GM12873 (cell line): Measurements from ENCODE around the gene STAU1.

Source experiments
- TF ChIP-seq, protein P1 (sequence below): IDR thresholded peaks from 2 replicates; pipeline ENCODE4 v1.5.1; 2012; ENCODE audit warnings: low read depth, mild to moderate bottlenecking, moderate library complexity, low read length, control low read depth; ENCODE audit not compliant: insufficient read depth; ENCODE audit errors: missing control alignments

Gene STAU1

DNA sequence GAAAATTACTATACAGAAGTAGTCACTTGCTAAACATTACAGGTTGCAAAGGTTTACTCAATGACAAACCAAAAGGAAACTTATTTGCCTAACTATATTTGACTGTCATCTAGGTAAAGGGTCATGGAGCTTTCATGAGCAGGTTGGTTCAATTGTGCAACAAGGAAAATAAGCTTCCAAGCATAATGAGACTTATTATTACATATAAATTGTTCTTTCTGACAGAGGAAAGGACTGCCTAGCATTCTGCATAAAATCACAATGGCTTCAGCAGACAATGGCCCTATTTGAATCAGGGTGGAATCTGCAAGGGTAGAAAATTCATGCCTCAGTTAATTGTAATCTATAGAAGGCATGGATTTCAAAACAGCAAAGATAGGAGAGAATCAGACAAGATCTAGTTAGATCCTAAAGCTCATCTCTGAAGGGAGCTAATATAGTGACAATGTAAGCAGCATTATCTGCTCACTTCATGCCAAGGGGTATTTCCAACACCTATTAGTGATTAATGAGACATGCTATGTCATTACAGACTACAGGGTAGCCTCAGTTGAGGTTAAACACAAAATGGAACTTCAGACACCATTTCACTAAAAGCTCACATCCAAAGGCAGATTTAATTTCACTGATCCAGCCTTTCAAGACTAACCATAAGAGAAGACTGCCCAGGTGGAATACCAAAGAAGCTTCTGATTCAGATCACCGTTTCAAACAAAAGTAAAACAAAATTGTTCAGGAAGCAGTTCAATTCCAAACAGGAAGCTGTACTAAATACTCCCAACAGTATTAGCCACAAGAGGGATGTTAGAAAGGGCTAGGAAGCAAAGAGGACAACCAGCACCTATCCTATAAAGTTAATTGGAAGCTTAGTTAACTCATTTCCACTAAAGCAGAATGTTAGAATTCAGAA is 8.5 kb downstream of the STAU1 start:
- TF ChIP-seq, protein P1, sequence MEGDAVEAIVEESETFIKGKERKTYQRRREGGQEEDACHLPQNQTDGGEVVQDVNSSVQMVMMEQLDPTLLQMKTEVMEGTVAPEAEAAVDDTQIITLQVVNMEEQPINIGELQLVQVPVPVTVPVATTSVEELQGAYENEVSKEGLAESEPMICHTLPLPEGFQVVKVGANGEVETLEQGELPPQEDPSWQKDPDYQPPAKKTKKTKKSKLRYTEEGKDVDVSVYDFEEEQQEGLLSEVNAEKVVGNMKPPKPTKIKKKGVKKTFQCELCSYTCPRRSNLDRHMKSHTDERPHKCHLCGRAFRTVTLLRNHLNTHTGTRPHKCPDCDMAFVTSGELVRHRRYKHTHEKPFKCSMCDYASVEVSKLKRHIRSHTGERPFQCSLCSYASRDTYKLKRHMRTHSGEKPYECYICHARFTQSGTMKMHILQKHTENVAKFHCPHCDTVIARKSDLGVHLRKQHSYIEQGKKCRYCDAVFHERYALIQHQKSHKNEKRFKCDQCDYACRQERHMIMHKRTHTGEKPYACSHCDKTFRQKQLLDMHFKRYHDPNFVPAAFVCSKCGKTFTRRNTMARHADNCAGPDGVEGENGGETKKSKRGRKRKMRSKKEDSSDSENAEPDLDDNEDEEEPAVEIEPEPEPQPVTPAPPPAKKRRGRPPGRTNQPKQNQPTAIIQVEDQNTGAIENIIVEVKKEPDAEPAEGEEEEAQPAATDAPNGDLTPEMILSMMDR: no peak

DNA sequence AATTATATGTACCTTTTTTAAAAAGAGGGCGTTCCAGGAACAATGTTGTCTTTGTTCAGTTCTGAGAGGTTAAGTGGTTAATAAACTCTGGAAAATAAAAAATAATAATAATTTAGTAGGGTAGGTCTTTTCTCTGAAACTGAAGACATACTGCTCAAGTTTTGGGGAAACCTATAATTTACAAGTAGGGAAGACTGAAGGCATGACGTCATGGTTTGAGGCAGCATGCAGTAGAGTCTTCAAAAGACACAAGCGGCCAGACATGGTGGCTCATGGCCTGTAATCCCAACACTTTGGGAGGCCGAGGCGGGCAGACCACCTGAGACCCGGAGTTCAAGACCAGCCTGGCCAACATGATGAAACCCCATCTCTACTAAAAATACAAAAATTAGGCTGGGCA is 14.0 kb downstream of the STAU1 start:
- TF ChIP-seq, protein P1: no peak

DNA sequence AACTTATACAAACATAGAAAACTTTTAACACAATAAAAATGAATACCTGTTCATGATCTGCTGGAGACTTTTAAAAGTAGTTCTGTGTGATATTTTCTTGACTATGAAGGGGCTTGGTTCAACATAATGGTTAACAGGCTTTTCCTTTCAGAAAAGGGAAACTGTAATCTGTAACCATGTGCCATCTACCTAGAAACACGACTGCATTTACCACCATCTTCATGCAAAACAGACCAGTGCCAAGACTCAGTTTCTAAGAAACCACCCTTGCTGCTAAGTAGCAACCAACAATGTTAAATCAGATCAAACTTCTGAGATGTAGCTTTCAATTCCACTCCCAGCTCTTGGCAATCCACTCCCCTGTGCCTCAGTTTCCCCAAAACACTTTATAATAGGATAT is 15.7 kb downstream of the STAU1 start:
- TF ChIP-seq, protein P1: no peak

DNA sequence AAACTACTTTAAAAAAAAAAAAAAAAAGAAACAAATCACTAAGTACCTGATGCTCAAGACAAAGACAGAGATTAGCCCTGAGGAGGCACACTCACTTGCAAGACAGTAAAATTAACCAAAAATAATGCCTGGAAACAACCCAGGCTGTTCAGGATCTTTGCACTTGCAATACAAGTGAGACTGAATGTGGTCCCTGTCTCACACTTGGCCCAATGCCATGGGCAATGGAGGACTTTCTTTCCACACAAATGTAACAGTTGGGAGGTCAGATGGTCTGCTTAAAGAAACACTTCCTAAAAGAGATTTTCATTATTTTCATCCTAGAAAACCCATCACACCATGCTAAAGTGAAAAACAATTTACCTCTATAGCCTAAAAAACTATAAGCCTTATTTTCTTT is 16.2 kb downstream of the STAU1 start:
- TF ChIP-seq, protein P1: no peak

DNA sequence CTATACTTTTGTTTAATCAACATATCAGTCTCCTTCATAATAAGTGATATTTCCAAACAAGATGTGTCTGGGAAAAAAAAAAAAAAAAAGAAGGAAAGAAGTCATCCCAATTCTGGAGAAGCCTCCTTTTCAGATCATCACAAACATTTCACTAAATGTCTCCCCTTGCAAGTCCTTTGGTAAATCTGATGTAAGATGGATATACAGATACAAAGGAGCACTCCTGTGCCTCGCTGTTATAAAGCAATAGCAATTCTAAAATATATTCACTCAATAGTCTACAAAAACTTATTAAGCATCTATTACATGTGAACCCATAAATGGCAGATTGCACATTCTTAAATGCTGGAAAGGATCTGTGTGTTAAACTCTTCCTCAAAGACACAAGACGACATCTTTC is 17.4 kb downstream of the STAU1 start:
- TF ChIP-seq, protein P1: no peak

DNA sequence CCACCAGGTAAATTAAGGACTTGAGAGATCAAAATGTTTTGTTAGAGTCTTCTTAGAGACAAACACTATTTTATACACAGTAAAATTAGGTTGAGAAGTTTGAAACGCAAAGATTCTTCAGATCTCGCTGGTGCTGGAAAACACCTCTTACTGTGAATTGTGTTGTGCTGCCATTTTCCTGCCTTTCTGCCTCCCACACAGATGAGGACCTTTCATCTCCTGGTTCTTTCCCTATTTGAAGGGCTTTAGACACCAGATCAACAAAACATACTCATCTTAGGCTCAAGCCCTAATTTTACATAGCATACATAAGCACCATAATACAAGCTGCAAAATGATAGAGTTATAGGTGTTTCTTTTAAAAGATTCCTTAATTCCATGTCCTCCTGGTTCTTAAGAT is 18.6 kb downstream of the STAU1 start:
- TF ChIP-seq, protein P1: no peak

DNA sequence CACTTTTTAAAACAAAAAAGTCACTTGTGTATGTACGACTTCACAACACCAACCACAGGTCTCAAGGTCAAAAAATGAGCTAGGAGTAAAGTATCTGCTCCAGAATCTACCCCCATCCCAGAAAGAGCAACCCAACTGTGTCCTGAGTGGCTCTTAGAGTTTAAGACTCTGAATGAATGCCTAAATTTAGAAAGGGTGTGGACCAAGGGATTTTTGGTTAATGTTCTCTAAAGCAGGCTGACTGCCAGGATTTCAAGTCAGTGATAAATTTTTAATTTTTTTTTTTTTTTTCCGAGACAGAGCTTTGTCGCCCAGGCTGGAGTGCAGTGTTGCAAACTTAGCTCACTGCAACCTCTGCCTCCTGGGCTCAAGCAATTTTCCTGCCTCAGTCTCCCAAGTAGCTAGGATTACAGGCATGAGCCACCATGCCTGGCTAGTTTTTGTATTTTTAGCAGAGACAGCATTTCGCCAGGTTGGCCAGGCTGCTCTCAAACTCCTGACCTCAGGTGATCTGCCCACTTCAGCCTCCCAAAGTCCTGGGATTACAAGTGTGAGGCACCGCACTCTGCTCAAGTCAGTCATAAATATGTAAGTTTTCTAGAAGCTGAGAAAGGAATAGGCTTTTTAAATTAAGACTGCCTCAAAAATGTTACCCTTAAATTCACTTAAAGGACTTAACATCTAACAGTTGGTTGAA is 20.2 kb downstream of the STAU1 start:
- TF ChIP-seq, protein P1: no peak
